DND-41 (cell line): ENCODE measurements around the gene BACH2.

Source experiments
- ATAC-seq: fragments of 200-7000 bp; cut with Tn5 transposase; 3 replicates; pipeline ENCODE4 v1.9.1; 2021; ENCODE audit warnings: low read depth; ENCODE audit not compliant: insufficient read depth
- DNase-seq: peaks from one replicate; pipeline ENCODE4 v3.0.0-alpha.2; 2020
- H2AFZ ChIP-seq: 2 replicates; pipeline ENCODE4 v1.6.0; 2012; ENCODE audit warnings: low read depth, low read length
- H3K27ac ChIP-seq: 2 replicates; pipeline ENCODE4 v1.5.1; 2012; ENCODE audit warnings: low read length, inconsistent platforms
- H3K27me3 ChIP-seq: fragments of 200-600 bp; sonication (generic); 2 replicates; pipeline ENCODE4 v1.6.0; 2012; ENCODE audit warnings: low read length, mild to moderate bottlenecking, inconsistent platforms; ENCODE audit not compliant: insufficient read depth, poor library complexity
- H3K36me3 ChIP-seq: 2 replicates; pipeline ENCODE4 v1.5.1; 2012; ENCODE audit warnings: low read length, inconsistent platforms; ENCODE audit not compliant: insufficient read depth
- H3K4me1 ChIP-seq: 2 replicates; pipeline ENCODE4 v1.5.1; 2012; ENCODE audit warnings: mild to moderate bottlenecking, low read length; ENCODE audit not compliant: insufficient read depth
- H3K4me2 ChIP-seq: 2 replicates; pipeline ENCODE4 v1.6.0; 2012; ENCODE audit warnings: mild to moderate bottlenecking, moderate library complexity, low read length, inconsistent platforms; ENCODE audit not compliant: insufficient read depth
- H3K4me3 ChIP-seq, 2 experiments: fragments of 200-600 bp in 1 of 2; shearing (Covaris generic) in 1 of 2; 2 replicates each; pipeline ENCODE4 v1.5.1; 2012 to 2016; ENCODE audit warnings: inconsistent platforms in 2 of 2, low read length in 2 of 2, mild to moderate bottlenecking in 2 of 2, low read depth in 1 of 2, moderate library complexity in 1 of 2
- H3K79me2 ChIP-seq: 2 replicates; pipeline ENCODE4 v1.6.0; 2012; ENCODE audit warnings: low read length, inconsistent platforms; ENCODE audit not compliant: insufficient read depth
- H3K9ac ChIP-seq: 2 replicates; pipeline ENCODE4 v1.6.0; 2012; ENCODE audit warnings: low read depth, mild to moderate bottlenecking, inconsistent platforms, low read length, moderate library complexity
- H3K9me3 ChIP-seq: 2 replicates; pipeline ENCODE4 v1.5.1; 2012; ENCODE audit warnings: low read length, moderate library complexity, mild to moderate bottlenecking, inconsistent platforms; ENCODE audit not compliant: insufficient read depth, severe bottlenecking
- H4K20me1 ChIP-seq: 2 replicates; pipeline ENCODE4 v1.6.0; 2012; ENCODE audit warnings: low read length; ENCODE audit not compliant: insufficient read depth
- EZH2 ChIP-seq: IDR thresholded peaks from 3 replicates; pipeline ENCODE4 v1.6.1; 2012; ENCODE audit warnings: borderline replicate concordance, low read depth, mild to moderate bottlenecking, moderate library complexity, low read length, inconsistent platforms; ENCODE audit not compliant: severe bottlenecking
- TF ChIP-seq, protein P1 (sequence below): IDR thresholded peaks from 2 replicates; pipeline ENCODE4 v1.5.1; 2012; ENCODE audit warnings: borderline replicate concordance, low read length, moderate library complexity, mild to moderate bottlenecking; ENCODE audit not compliant: poor library complexity, severe bottlenecking; ENCODE audit errors: extremely low read depth

BACH2 gene

DNA sequence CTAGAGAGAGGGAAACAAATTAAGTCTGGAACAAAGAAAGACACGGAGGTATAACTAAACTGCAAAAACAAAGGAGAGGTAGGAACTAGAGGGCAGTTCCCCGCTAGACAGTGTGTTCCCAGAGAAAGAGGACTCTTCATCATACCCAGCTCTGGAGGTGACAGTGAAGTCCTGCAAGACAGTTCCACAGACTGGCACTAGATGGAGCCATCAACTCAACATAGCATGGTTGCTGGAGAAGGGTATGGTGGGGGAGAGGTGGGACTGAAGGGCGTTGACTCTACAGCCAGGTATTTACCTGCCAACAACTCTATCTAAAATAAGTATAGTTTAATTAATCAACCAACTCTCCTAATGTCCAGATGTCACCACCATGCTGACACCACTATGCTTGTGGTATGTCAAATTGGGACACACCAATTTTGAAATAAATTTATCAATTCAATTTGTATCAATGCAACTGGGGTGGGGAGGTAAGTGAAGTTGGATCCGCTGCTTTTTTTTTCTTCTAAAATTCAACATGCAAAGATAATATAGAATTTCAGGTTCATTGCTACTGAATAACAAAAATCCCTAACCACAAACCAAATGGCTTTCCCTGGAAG lies 9.7 kb downstream of the BACH2 start:
- Histone ChIP-seq H3K27me3 (no peaks in the 10 kb centered on the region), H3K4me1 (peaks cover 25% of the 10 kb centered on the region), H3K79me2 (no peaks in the 10 kb centered on the region), H3K9me3 (no peaks in the 10 kb centered on the region), H3K4me2 (no peak overlapping the region), H3K27ac (no peak overlapping the region), H3K9ac (no peak overlapping the region), H4K20me1 (no peaks in the 10 kb centered on the region), H2AFZ (no peak overlapping the region), H3K36me3 (no peaks in the 10 kb centered on the region), H3K4me3 (no peak overlapping the region)
- ATAC-seq, result peak; percentile 73
- TF ChIP-seq EZH2, result no peak
- TF ChIP-seq, protein P1, sequence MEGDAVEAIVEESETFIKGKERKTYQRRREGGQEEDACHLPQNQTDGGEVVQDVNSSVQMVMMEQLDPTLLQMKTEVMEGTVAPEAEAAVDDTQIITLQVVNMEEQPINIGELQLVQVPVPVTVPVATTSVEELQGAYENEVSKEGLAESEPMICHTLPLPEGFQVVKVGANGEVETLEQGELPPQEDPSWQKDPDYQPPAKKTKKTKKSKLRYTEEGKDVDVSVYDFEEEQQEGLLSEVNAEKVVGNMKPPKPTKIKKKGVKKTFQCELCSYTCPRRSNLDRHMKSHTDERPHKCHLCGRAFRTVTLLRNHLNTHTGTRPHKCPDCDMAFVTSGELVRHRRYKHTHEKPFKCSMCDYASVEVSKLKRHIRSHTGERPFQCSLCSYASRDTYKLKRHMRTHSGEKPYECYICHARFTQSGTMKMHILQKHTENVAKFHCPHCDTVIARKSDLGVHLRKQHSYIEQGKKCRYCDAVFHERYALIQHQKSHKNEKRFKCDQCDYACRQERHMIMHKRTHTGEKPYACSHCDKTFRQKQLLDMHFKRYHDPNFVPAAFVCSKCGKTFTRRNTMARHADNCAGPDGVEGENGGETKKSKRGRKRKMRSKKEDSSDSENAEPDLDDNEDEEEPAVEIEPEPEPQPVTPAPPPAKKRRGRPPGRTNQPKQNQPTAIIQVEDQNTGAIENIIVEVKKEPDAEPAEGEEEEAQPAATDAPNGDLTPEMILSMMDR, result peak; percentile 89
- peak; percentile 59 for DNase-seq

DNA sequence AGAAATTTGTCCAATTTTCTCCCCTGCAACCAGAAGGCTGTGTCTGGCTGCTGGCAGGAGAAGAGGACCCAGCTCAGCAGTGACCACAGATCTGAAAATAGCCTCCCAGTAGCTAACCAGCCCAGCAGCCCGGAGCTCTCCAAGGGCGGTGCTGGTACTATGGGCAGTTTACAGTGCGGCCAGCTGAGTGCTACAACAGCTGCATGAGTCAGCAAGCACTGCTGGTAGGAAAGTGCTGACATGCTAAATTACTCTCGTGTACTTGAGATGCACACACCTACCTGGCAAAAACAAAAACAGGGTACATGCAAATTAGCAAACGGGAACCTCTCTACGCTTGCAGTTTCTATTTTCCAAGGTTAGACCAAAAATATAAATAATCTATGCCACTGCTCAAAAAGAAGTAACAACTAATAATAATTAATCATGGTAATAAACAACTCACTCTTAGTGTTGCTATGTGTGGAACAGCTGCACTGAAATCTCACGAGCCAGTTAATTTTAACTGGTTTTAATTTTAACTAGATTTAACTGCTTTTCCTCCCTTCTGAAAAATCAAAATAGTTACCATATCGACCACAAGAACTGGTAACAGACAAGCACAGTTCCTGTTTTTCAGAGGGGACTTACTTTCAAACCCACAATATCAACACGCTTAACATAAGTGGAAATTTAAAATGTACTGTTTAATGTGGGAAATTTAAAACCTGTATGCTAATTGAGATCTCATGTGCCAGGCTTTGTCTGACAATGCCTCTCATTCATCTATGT lies 10.8 kb downstream of the BACH2 start:
- no peak overlapping the region for H3K27ac ChIP-seq
- TF ChIP-seq EZH2, result no peak
- TF ChIP-seq, protein P1, result no peak
- H3K4me1 ChIP-seq, result peaks cover 25% of the 10 kb centered on the region
- ATAC-seq (peak; percentile 72), DNase-seq (no peak)
- no peaks in the 10 kb centered on the region for H3K36me3 ChIP-seq
- no peak overlapping the region for H2AFZ ChIP-seq
- H4K20me1 ChIP-seq, result no peaks in the 10 kb centered on the region
- no peak overlapping the region for H3K4me2 ChIP-seq
- H3K9ac ChIP-seq, result no peak overlapping the region
- no peak overlapping the region for H3K4me3 ChIP-seq
- H3K27me3 ChIP-seq, result no peaks in the 10 kb centered on the region
- H3K79me2 ChIP-seq, result no peaks in the 10 kb centered on the region
- H3K9me3 ChIP-seq, result no peaks in the 10 kb centered on the region

DNA sequence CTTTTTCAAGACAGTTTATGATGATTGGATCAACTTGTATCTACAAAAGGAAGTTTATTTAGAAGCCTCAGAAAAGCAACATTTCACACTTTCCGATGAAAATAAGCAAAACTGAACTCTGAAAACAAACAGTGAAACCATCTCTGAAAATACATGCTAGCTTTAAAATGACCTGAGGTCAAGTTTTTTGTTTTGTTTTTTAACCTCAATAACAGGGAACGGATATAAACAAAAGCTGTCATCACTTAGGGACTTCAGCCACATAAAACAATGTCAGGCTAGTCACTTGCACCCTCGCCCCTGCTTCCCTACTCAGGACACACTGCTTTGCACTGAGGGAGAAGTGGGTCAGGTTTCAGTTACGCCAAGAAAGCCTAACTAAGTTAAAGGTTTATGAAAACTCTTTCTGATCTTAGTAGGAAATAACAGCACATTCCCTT lies 11.6 kb downstream of the BACH2 start:
- Histone ChIP-seq H2AFZ (no peak overlapping the region), H3K9ac (no peak overlapping the region), H3K9me3 (no peaks in the 10 kb centered on the region), H3K4me3 (no peak overlapping the region), H3K4me1 (peaks cover 25% of the 10 kb centered on the region), H4K20me1 (no peaks in the 10 kb centered on the region), H3K27ac (no peak overlapping the region; the same call in 1 of the 2 replicates), H3K79me2 (no peaks in the 10 kb centered on the region), H3K4me2 (no peak overlapping the region), H3K36me3 (no peaks in the 10 kb centered on the region), H3K27me3 (no peaks in the 10 kb centered on the region)
- TF ChIP-seq EZH2, result no peak
- TF ChIP-seq, protein P1, result no peak
- ATAC-seq (no peak), DNase-seq (no peak)
